ENCODE measurements around the gene LTA.
A peak's percentile ranks its signal among the peaks of the same experiment; 100 is the strongest.

LTA gene

GRCh38 chr6:31577579-31577966 lies 5.5 kb downstream of the LTA start:
- Histone ChIP-seq H3K4me1 (peaks cover 6% of the 10 kb centered on the region; the same call in 1 of the 2 replicates), H3K4me3 (ENCODE audit: low read depth, low read length) (no peak overlapping the region), H3K36me3 (no peaks in the 10 kb centered on the region), H3K27me3 (no peaks in the 10 kb centered on the region), H3K9me3 (no peaks in the 10 kb centered on the region)
- no peak for TF ChIP-seq CTCF (IDR thresholded peaks at IDR 0.05; ENCODE audit: low read depth, low read length)
- no peak for DNase-seq

DNA sequence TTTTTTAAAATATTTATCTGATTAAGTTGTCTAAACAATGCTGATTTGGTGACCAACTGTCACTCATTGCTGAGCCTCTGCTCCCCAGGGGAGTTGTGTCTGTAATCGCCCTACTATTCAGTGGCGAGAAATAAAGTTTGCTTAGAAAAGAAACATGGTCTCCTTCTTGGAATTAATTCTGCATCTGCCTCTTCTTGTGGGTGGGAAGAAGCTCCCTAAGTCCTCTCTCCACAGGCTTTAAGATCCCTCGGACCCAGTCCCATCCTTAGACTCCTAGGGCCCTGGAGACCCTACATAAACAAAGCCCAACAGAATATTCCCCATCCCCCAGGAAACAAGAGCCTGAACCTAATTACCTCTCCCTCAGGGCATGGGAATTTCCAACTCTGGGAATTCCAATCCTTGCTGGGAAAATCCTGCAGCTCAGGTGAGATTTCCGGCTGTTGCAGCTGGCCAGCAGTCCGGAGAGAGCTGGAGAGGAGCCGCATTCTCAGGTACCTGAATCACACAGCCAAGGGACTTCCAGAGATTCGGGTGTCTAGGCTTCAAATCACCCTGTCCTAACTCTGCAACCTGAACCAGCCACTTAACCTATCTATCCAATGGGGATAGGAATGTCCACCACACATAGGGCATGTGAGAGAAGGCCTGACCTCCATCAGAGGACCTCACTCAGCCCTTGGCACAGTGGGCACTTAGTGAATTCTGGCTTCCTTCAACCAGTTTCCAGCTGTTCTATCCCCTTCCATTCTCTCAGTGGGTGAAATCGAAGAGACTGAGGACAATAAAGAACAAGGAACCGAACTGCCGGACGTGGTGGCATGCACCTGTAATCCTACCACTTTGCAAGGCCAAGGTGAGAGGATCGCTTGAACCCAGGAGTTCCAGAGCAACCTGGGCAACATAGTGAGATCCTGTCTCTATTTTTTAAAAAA lies 6.4 kb downstream of the LTA start:
- TF ChIP-seq CTCF (IDR thresholded peaks at IDR 0.05; ENCODE audit: low read depth, low read length) = no peak

DNA sequence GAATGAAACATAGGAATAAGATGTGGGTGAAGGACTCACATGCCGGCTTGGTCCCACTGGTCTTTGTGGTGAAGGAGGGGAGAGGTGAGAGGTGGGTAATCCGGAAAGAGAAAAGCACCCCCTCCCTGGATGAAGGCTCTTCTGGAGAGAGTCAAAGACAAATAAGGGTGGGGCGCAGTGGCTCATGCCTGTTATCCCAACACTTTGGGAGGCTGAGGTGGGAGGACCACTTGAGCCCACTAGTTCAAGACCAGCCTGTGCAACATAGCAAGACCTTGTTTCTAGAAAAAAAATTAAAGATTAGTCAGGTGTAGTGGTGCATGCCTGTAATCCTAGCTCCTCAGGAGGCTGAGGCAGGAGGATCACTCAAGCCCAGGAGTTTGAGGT lies 7.0 kb downstream of the LTA start:
- H3K4me3 ChIP-seq (ENCODE audit: low read depth, low read length) = no peak overlapping the region
- no peak for TF ChIP-seq CTCF (IDR thresholded peaks at IDR 0.05; ENCODE audit: low read depth, low read length)
- no peak for DNase-seq
- H3K27me3 ChIP-seq = no peaks in the 10 kb centered on the region
- H3K4me1 ChIP-seq = peaks cover 6% of the 10 kb centered on the region; the same call in 1 of the 2 replicates
- no peaks in the 10 kb centered on the region for H3K9me3 ChIP-seq
- H3K36me3 ChIP-seq = no peaks in the 10 kb centered on the region

More for the DNA sequence above, 6.4 kb downstream of the LTA start:
- H3K4me3 ChIP-seq (ENCODE audit: low read depth, low read length) = no peak overlapping the region
- H3K27me3 ChIP-seq = no peaks in the 10 kb centered on the region
- H3K36me3 ChIP-seq = no peaks in the 10 kb centered on the region
- H3K4me1 ChIP-seq = peaks cover 6% of the 10 kb centered on the region; the same call in 1 of the 2 replicates
- no peaks in the 10 kb centered on the region for H3K9me3 ChIP-seq
- DNase-seq = no peak

- no peak overlapping the region for H3K4me3 ChIP-seq (ENCODE audit: low read depth, low read length)
- no peak for DNase-seq
- H3K36me3 ChIP-seq = no peaks in the 10 kb centered on the region
- peaks cover 6% of the 10 kb centered on the region; the same call in 1 of the 2 replicates for H3K4me1 ChIP-seq
- TF ChIP-seq CTCF (IDR thresholded peaks at IDR 0.05; ENCODE audit: low read depth, low read length) = no peak
- no peaks in the 10 kb centered on the region for H3K9me3 ChIP-seq
- no peaks in the 10 kb centered on the region for H3K27me3 ChIP-seq
Observed at GRCh38 chr6:31579546-31580437, 7.7 kb downstream of the LTA start.

DNA sequence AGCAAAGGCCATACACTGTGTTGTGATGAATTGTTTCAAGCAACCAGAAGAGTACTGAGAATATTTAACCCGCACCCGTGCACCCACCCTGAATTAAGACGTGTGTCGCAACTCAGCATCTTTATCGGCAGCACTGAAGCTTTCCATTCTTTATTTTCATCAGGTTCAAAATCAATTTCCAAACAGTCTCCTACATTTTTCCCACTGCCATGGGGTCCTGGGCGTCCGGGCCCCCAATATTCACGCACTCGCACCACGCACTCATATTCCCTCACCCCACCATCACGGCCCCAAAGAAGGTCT lies 8.3 kb downstream of the LTA start:
- no peak for TF ChIP-seq CTCF (IDR thresholded peaks at IDR 0.05; ENCODE audit: low read depth, low read length)
- no peak for DNase-seq
- H3K4me1 ChIP-seq = peaks cover 6% of the 10 kb centered on the region; the same call in 1 of the 2 replicates

More for the DNA sequence above, 8.3 kb downstream of the LTA start:
- Histone ChIP-seq H3K9me3 (no peaks in the 10 kb centered on the region), H3K27me3 (no peaks in the 10 kb centered on the region), H3K36me3 (no peaks in the 10 kb centered on the region), H3K4me3 (ENCODE audit: low read depth, low read length) (peak overlapping the region; percentile 86)

All from BE2C (cell line).